Activated T-cell treated with anti-CD3 and anti-CD28 coated beads, Interleukin-2, amount 50 U/mL, for 48 hours (primary cell): ENCODE data around the gene SPTBN5.

Experiments
- DNase-seq, 2 experiments: peaks; one replicate each; pipeline ENCODE4 v3.0.0-alpha.2; 2020

SPTBN5 gene

GRCh38 chr15:41822957-41823356, 70.9 kb downstream of the SPTBN5 start:
- no peak for DNase-seq

GRCh38 chr15:41822471-41822870, 71.4 kb downstream of the SPTBN5 start:
- no peak for DNase-seq

- DNase-seq: no peak
These were observed 72.0 kb downstream of the SPTBN5 start for GRCh38 chr15:41821831-41822230.

GRCh38 chr15:41820791-41821423, 72.9 kb downstream of the SPTBN5 start:
- DNase-seq: no peak

GRCh38 chr15:41819455-41820050, 74.3 kb downstream of the SPTBN5 start:
- DNase-seq: no peak

- DNase-seq: no peak
These were observed 76.1 kb downstream of the SPTBN5 start for GRCh38 chr15:41817781-41818180.

- no peak for DNase-seq
These were observed 76.5 kb downstream of the SPTBN5 start for GRCh38 chr15:41817327-41817726.

- no peak for DNase-seq
These were observed 77.1 kb downstream of the SPTBN5 start for GRCh38 chr15:41816788-41817187.

GRCh38 chr15:41814534-41814933, 79.3 kb downstream of the SPTBN5 start:
- no peak for DNase-seq

GRCh38 chr15:41813426-41813825, 80.4 kb downstream of the SPTBN5 start:
- no peak for DNase-seq

GRCh38 chr15:41812820-41813375, 81.0 kb downstream of the SPTBN5 start:
- DNase-seq: no peak

- DNase-seq: peak; percentile 82 to 84
These were observed 82.2 kb downstream of the SPTBN5 start for GRCh38 chr15:41811432-41812195.

GRCh38 chr15:41810651-41811431, 83.0 kb downstream of the SPTBN5 start:
- DNase-seq: no peak

GRCh38 chr15:41809526-41810220, 84.2 kb downstream of the SPTBN5 start:
- no peak for DNase-seq

GRCh38 chr15:41809121-41809520, 84.7 kb downstream of the SPTBN5 start:
- no peak for DNase-seq

- no peak for DNase-seq
These were observed 87.3 kb downstream of the SPTBN5 start for GRCh38 chr15:41806291-41807181.

- no peak for DNase-seq
These were observed 88.1 kb downstream of the SPTBN5 start for GRCh38 chr15:41805711-41806110.

- no peak for DNase-seq
These were observed 88.8 kb downstream of the SPTBN5 start for GRCh38 chr15:41804916-41805666.

GRCh38 chr15:41804361-41804760, 89.5 kb downstream of the SPTBN5 start:
- DNase-seq: no peak

GRCh38 chr15:41801850-41802455, 91.9 kb downstream of the SPTBN5 start:
- no peak for DNase-seq
